Endothelial cell of umbilical vein (primary cell): Measurements from ENCODE around the gene SGCE. TPM values are rescaled to one million over a fixed set of nuclear protein-coding genes. Genes with fewer than 3 reads are reported as not detected.

Experiments used
- BruUV-seq: library from RNA; stranded (reverse); fragments of 400-500 nt; replicated peaks from 2 replicates; lab custom pipeline; 2021; lab: Mats Ljungman, UMichigan
- CTCF ChIA-PET: fragments of 300-600, 350-600 bp; sonication (Branson Sonifier 250); formaldehyde crosslinking; loops from one replicate; lab custom pipeline; 2021; ENCODE audit warnings: antibody characterized with exemption, inconsistent platforms; lab: Charles Lee
- POLR2A ChIA-PET: fragments of 300-600, 350-600 bp; sonication (Branson Sonifier 250); formaldehyde crosslinking; loops from one replicate; lab custom pipeline; 2021; ENCODE audit warnings: antibody characterized with exemption, inconsistent platforms; lab: Charles Lee
- DNase-seq: peaks from one replicate; pipeline ENCODE4 v3.0.0-alpha.2; 2011; ENCODE audit warnings: low read depth, low spot score
- FAIRE-seq: peaks from 2 replicates; lab custom pipeline; 2011; peaks lifted over from hg19 to GRCh38; lab: Jason Lieb, UNC
- H2AFZ ChIP-seq: 2 replicates; pipeline ENCODE4 v1.6.0; 2012; ENCODE audit warnings: low read depth, low read length, control low read depth, inconsistent platforms
- H3K27ac ChIP-seq: 2 replicates; pipeline ENCODE4 v1.5.1; 2011; ENCODE audit warnings: low read depth, mild to moderate bottlenecking, control low read depth, low read length, moderate library complexity; ENCODE audit not compliant: insufficient read depth
- H3K27me3 ChIP-seq, 2 experiments: 2 replicates each; pipeline versions ENCODE4 v1.6.0 to v1.6.1; 2011; ENCODE audit warnings: low read length in 2 of 2, mixed read lengths in 1 of 2; ENCODE audit not compliant: control insufficient read depth in 2 of 2, insufficient read depth in 2 of 2
- H3K36me3 ChIP-seq, 2 experiments: 2 replicates in 1 of 2; 3 replicates in 1 of 2; pipeline ENCODE4 v1.5.1; 2011; ENCODE audit warnings: low read length in 2 of 2, mild to moderate bottlenecking in 1 of 2, moderate library complexity in 1 of 2; ENCODE audit not compliant: control insufficient read depth in 2 of 2, insufficient read depth in 2 of 2; ENCODE audit errors: extremely low read depth in 1 of 2
- H3K4me1 ChIP-seq: 3 replicates; pipeline ENCODE4 v1.5.1; 2011; ENCODE audit warnings: mild to moderate bottlenecking, low read length; ENCODE audit not compliant: control insufficient read depth, insufficient read depth; ENCODE audit errors: extremely low read depth
- H3K4me2 ChIP-seq: 2 replicates; pipeline ENCODE4 v1.6.1; 2011; ENCODE audit warnings: low read length, control low read depth, mixed read lengths; ENCODE audit not compliant: insufficient read depth
- H3K4me3 ChIP-seq, 3 experiments: fragments of 200-600 bp in 1 of 3; sonication (generic), shearing (Covaris generic) in 1 of 3; replicated peaks in 1 of 3; 2 replicates each; pipeline ENCODE4 v1.5.1; 2011 to 2016; ENCODE audit warnings: control low read depth in 3 of 3, low read length in 3 of 3, mild to moderate bottlenecking in 2 of 3, inconsistent platforms in 1 of 3, low read depth in 1 of 3, moderate library complexity in 1 of 3; ENCODE audit not compliant: insufficient read depth in 1 of 3
- H3K79me2 ChIP-seq: 2 replicates; pipeline ENCODE4 v1.6.0; 2012; ENCODE audit warnings: low read length, inconsistent platforms; ENCODE audit not compliant: control insufficient read depth, insufficient read depth
- H3K9ac ChIP-seq: replicated peaks from 2 replicates; pipeline ENCODE3; 2011; ENCODE audit warnings: low read length, control low read depth; ENCODE audit not compliant: insufficient read depth; ENCODE audit errors: extremely low read depth
- H3K9me1 ChIP-seq: replicated peaks from 3 replicates; pipeline ENCODE4 v1.6.0; 2011; ENCODE audit warnings: mild to moderate bottlenecking, low read length; ENCODE audit not compliant: control insufficient read depth, insufficient read depth; ENCODE audit errors: extremely low read depth
- H3K9me3 ChIP-seq: replicated peaks from 2 replicates; pipeline ENCODE4 v1.5.1; 2012; ENCODE audit warnings: low read length, inconsistent platforms; ENCODE audit not compliant: control insufficient read depth, insufficient read depth
- H4K20me1 ChIP-seq: replicated peaks from 2 replicates; pipeline ENCODE3; 2011; ENCODE audit warnings: mild to moderate bottlenecking, low read length; ENCODE audit not compliant: control insufficient read depth, insufficient read depth; ENCODE audit errors: extremely low read depth
- CTCF ChIP-seq, 2 donors: IDR thresholded peaks; 1 replicate in 1 of 2; 2 replicates in 1 of 2; pipeline ENCODE4 v1.5.1; 2011; ENCODE audit warnings: low read length in 2 of 2, mild to moderate bottlenecking in 2 of 2, moderate library complexity in 2 of 2, control low read depth in 1 of 2, inconsistent platforms in 1 of 2, low read depth in 1 of 2; ENCODE audit not compliant: insufficient read depth in 1 of 2; ENCODE audit errors: extremely low read depth in 1 of 2
- EZH2 ChIP-seq: IDR thresholded peaks from 2 replicates; pipeline ENCODE4 v1.6.1; 2012; ENCODE audit warnings: borderline replicate concordance, low read depth, mild to moderate bottlenecking, moderate library complexity, low read length, inconsistent platforms; ENCODE audit not compliant: severe bottlenecking
- FOS ChIP-seq: IDR thresholded peaks from 2 replicates; pipeline ENCODE4 v1.6.1; 2011; ENCODE audit warnings: mild to moderate bottlenecking, low read length, moderate library complexity, borderline replicate concordance; ENCODE audit not compliant: insufficient read depth
- GATA2 ChIP-seq: IDR thresholded peaks from 2 replicates; pipeline ENCODE4 v1.7.0; 2011; ENCODE audit warnings: low read depth, mild to moderate bottlenecking, moderate library complexity, mixed read lengths, low read length; ENCODE audit not compliant: insufficient read length, insufficient read depth
- JUN ChIP-seq: IDR thresholded peaks from 2 replicates; pipeline ENCODE4 v1.6.1; 2011; ENCODE audit warnings: borderline replicate concordance, low read depth; ENCODE audit not compliant: insufficient read length, insufficient read depth
- MAX ChIP-seq: IDR thresholded peaks from 2 replicates; pipeline ENCODE4 v1.6.1; 2011; ENCODE audit not compliant: insufficient read depth, insufficient read length
- MYC ChIP-seq: IDR thresholded peaks from one replicate; pipeline ENCODE4 v1.6.1; 2011; ENCODE audit warnings: mild to moderate bottlenecking, low read depth, low read length
- POLR2A ChIP-seq: IDR thresholded peaks from 2 replicates; pipeline ENCODE4 v1.6.1; 2012; ENCODE audit warnings: low read depth, mild to moderate bottlenecking, control low read depth, low read length
- POLR2AphosphoS5 ChIP-seq: IDR thresholded peaks from 2 replicates; pipeline ENCODE4 v1.6.1; 2012; ENCODE audit warnings: low read depth, mild to moderate bottlenecking, control low read depth, low read length, moderate library complexity; ENCODE audit not compliant: insufficient read depth
- dilution Hi-C: fragments of 300-500 bp; cut with MboI; formaldehyde crosslinking; loops from one replicate; pipeline ENCODE4 v1.15.0; 2019; ENCODE audit warnings: low sequenced_read_pairs; ENCODE audit not compliant: extremely low pct_ligation_motif_present
- intact Hi-C: fragments of 100-400 bp; cut with micrococcal nuclease; formaldehyde crosslinking; loops from one replicate; pipeline ENCODE4 v1.10.0; 2022
- polyA plus RNA-seq, 4 experiments: library from polyadenylated mRNA; depleted of rRNA in 3 of 4; stranded (reverse) in 3 of 4; unstranded in 1 of 4; fragments of >200 nt; gene quantifications; 2 replicates each; pipeline versions ENCODE4 v1.2.1 to v1.2.3, GENCODE V29; 2011 to 2012; ENCODE audit warnings: missing spikeins in 1 of 4
- total RNA-seq: library from RNA; stranded (reverse); gene quantifications from 2 replicates; pipeline ENCODE4 v1.2.3, GENCODE V29; 2021

SGCE gene
- total and polyA plus RNA-seq, 2 donors (not counting 3 experiments of a cell fraction or from before 2014, with no cell fraction given), result 46.8 to 53.3 TPM

DNA sequence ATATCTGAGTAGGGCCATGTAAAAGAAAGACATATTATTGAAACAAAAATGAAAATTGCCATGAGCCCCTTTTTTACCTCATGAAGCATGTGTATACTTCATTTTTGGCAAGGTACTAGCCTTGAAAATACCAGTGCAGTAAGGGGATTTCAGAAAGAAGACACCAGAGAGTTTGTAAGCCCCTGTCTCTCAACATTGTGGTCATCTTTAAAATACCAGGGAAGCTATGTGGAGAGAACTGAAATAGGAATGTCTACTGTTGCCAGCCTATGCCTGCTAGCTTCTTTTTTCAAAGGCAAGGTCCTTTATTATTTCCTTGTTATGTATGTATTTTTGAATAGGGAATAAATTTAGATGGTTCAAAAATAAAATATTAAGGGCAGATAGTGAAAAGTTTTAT lies 88.5 kb downstream of the SGCE start:
- dilution Hi-C loops, result no loop called here

More for the DNA sequence above, 88.5 kb downstream of the SGCE start:
- Histone ChIP-seq H3K79me2 (no peaks in the 10 kb centered on the region), H3K9ac (no peak overlapping the region), H3K36me3 (no peaks in the 10 kb centered on the region), H2AFZ (no peak overlapping the region), H3K27ac (no peak overlapping the region), H3K4me1 (peaks cover 1% of the 10 kb centered on the region), H3K4me3 (no peak overlapping the region), H4K20me1 (no peaks in the 10 kb centered on the region), H3K27me3 (no peaks in the 10 kb centered on the region), H3K4me2 (no peak overlapping the region), H3K9me3 (no peaks in the 10 kb centered on the region), H3K9me1 (no peaks in the 10 kb centered on the region)
- FAIRE-seq (no peak), DNase-seq (no peak)
- BruUV-seq, result no TSS peak
- CTCF ChIA-PET, result interaction anchor here (1.4 kb wide), 1 partner anchor 10 kb away, joined by 3 read pairs; no protein-coding TSS in a partner anchor
- intact Hi-C loops, result no loop called here
- no peak for TF ChIP-seq POLR2AphosphoS5
- TF ChIP-seq EZH2, result no peak
- no peak for TF ChIP-seq MYC
- TF ChIP-seq JUN, result no peak
- TF ChIP-seq GATA2, result no peak
- no peak for TF ChIP-seq POLR2A
- TF ChIP-seq CTCF (IDR thresholded peaks at IDR 0.05; ENCODE audit: extremely low read depth in 1 of 2, insufficient read depth in 1 of 2, low read depth in 1 of 2, low read length in 2 of 2), result no peak
- no peak for TF ChIP-seq FOS
- TF ChIP-seq MAX, result no peak
- POLR2A ChIA-PET, result no interaction called here
